IPS DF 4.7 (cell line): ENCODE measurements around the gene OR52E4.

ENCODE experiments used
- DNase-seq: peaks from one replicate; pipeline ENCODE4 v3.0.0-alpha.2; 2013; ENCODE audit warnings: low spot score; ENCODE audit errors: extremely low read depth

OR52E4 gene

DNA sequence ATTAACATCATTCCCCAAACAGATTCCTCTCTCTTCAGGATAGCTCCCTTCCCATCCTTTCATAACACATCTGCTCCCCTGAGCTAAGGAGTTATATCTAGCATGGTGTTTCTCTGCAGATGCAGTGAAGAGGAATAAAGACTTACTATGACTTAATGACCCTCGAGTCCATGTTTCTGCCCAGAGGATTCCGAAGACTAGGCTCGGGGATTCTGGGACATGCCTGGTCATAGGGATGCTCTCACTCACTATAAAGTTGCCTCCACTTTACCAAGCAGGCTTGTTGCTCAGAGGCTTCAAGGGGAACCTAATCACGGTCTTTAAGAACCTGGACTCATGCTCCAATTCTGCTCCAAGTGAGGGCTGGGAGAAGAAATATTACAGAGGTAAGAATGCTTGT, at the start of gene OR52E4:
TSS of gene OR52E4 (plus strand) at position 301 of the 400 bp plus-strand sequence. CDS start 3,664 bp downstream, outside the sequence.
- DNase-seq = no peak

DNA sequence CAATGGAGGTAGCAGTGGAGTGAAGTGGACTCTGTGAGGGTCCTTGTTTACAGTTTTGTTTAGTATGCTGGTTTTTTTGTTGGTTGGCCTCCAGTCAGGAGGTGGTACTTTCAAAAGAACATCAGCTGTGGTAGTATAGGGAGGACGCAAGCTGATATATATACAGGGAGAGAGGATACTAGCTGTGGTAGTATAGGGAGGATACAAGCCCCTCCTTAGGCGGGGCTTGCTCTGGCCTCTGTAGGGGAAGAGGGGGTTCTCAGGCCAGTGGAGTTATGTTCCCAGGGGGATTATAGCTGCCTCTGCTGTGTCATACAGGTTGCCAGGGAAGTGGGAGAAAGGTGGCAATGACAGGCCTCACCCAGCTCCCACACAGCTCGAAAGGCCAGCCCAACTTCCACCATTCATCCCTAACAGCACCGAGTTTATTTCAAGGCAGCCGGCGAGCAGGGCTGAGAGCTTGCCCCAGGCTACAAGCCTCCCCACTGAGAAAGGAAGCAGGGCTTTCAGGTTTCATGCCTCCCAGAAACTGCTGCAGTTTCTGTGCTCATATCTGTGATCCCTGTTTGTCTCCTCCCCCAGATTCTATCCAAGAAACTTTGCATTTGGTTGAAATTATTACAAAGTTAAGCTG, 49.1 kb upstream of the OR52E4 start:
- DNase-seq = peak; percentile 14

DNA sequence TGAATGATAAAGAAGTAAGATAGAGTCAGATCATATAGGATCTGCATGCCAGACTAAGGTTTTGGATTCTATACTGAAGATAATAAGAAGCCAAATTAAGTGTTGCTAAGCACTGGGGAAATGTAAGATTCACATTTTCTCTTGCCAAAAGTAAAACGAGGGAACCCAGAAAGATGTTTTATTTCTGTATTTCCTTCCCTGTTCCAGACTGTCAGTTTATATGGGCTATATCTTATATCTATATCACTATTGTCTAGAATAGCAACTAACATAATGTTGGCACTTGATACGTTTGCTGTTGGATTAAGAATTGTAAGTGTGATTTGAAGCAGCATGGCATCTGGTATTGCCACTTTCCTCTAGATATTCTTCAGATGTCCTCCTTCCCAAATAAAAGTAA, 47.0 kb upstream of the OR52E4 start:
- no peak for DNase-seq

GRCh38 chr11:5837695-5838094, 42.7 kb upstream of the OR52E4 start:
- no peak for DNase-seq

DNA sequence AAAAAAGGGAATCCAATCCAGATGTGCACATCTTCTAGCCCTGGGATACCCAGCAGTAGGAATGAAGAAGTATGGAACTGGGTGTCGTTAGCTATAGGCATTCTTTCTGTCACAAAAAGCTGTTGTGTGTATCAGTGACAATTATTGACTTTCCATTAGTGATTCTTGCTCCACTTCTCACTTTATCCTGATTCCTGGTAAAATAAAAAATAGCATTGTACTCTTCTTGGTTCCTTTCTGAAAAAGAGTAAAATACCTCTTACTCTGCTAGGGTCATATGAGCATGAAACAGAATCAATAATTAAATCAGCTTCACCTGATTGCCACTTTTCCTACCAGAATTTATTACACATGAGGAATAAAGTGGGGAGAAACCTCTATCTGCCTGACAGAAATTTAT, 38.6 kb upstream of the OR52E4 start, which contains the start of gene OR52E6:
TSS of gene OR52E6 (minus strand) at position 101 of the 400 bp plus-strand sequence. CDS start at position 101, 0 bp downstream.
- no peak for DNase-seq

DNA sequence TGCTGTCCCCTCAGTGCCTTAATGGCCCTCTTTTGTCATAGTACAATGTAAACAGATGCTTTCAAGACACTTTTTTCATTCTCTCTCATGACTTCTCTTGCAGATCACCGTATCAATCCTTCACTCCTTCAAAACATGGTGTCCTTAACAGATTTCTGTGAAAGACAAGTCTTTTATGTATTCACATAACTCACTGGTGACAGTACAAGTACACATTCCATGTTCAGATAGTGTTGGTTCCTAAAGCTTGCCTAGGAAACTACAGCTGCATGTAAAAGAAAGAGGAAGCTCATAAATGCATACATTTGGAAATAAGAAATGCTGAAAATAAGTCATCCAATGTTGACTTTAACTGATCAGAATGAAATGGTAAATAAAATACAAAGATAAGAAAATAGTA, 33.7 kb upstream of the OR52E4 start:
- DNase-seq = no peak

DNA sequence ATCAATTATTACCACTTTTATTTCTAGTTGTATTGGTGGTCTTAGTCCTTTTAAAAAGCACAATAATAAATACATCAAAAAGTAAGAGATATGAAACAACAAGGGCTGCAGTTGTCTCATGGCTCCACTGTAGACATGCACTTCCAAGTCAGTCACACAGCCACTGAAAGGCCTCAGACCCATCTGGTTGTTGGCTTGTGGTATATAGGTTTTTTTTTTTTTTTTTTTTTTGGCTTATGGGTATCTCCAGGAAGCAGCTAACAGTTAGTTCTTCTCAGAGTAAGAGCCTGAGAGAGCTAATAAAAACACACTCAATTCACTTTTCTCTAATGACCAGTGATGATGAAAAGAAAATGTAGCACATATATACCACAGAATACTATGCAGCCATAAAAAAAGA, 32.7 kb upstream of the OR52E4 start:
- DNase-seq = no peak

- no peak for DNase-seq
Observed at GRCh38 chr11:5851002-5851401, 29.4 kb upstream of the OR52E4 start.

- DNase-seq = no peak
Observed at GRCh38 chr11:5857590-5857989, 22.8 kb upstream of the OR52E4 start, which contains the start of gene OR52E8. OR52E8 (minus strand) TSS chr11:5857690; CDS start chr11:5857690, 0 bp downstream.

DNA sequence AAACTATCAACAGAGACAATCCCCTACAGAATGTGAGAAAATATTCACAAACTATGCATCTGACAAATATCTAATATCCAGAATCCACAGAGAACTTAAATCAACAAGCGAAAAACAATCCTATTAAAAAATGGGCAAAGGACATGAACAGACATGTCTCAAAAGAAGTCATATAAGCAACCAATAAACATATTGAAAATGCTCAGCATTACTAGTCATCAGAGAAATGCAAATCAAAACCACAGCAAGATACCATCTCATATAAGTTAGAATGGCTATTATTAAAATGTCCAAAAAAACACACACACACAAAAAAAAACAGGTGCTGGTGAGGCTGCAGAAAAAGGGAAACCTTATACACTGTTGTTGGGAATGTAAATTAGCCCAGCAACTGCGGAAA, 14.6 kb upstream of the OR52E4 start:
- no peak for DNase-seq

- DNase-seq = no peak
Observed at GRCh38 chr11:5878564-5878963, 1.9 kb upstream of the OR52E4 start.

- DNase-seq = no peak
Observed at GRCh38 chr11:5881756-5882155, 1.3 kb downstream of the OR52E4 start.

GRCh38 chr11:5887172-5887571, 6.7 kb downstream of the OR52E4 start:
- no peak for DNase-seq

GRCh38 chr11:5887661-5888060, 7.2 kb downstream of the OR52E4 start:
- DNase-seq = no peak

- DNase-seq = no peak
Observed at GRCh38 chr11:5891216-5891800, 10.9 kb downstream of the OR52E4 start.

- no peak for DNase-seq
Observed at GRCh38 chr11:5892908-5893307, 12.5 kb downstream of the OR52E4 start, which contains the start of gene OR52E5. OR52E5 (plus strand) TSS chr11:5893208; CDS start chr11:5900777, 7,569 bp downstream.

DNA sequence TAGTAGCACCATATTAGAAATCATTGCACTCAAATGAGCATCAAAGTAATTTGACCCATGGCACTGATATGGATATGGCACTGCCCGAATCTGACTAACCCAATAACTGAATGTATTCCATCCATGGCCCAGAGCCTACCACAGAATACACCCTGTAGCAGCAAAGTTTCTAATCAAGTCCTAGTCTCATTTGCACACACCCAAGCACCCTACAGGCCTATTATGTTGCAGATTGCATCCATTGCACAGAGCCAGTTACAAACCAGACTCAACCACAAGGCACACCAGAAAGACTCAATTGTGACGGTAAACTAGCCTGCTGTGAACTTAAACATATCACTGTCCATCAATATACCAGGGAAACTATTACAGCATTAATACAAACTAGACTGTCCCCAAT, 19.1 kb downstream of the OR52E4 start:
- DNase-seq = no peak

DNA sequence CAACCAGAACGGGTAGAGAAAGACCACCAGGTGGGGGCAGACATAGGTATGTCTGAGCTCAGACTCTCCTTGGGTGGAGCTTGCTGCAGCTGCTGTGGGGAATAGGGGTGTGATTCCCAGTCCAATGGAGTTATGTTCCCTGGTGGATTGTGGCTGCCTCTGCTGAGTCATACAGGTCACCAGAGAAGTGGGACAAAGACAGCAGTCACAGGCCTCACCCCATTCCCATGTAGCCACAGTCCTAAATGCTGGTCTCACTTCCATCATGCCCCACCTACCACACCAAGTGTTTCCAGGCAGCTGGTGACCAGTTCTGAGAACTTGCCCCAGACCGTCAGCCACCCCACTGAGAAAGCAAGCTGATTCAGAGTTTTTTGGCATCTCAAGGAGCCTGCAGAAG, 30.1 kb downstream of the OR52E4 start:
- DNase-seq = no peak

DNA sequence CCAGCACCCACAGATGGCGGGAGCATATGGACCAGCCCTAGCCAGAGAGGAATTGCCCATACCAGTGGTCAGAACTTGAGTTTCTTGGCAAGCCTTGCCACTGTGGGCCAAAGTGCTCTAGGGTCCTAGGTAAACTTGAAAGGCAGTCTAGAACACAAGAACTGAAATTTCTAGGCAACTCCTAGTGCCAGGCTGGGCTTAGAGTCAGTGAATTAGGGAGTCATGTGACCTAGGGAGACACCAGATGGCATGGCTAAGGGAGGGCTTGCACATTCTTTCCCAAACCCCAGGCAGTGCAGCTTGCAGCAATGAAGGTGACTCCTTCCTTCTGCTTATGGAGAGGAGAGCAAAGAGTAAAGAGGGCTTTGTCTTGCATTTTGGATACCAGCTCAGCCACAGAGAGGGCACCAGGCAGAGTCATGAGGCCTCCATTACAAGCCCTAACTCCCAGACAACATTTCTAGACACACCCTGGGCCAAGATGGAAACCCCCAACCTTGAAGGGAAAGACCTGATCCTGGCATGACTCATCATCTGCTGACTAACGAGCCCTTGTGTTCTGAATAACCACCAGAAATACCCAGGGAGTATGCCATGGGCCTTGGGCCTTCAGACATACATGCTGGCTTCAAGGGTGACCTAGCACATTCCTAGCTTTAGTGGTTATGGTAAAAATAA, 42.5 kb downstream of the OR52E4 start:
- no peak for DNase-seq

GRCh38 chr11:5923427-5923776, 43.0 kb downstream of the OR52E4 start:
- no peak for DNase-seq

DNA sequence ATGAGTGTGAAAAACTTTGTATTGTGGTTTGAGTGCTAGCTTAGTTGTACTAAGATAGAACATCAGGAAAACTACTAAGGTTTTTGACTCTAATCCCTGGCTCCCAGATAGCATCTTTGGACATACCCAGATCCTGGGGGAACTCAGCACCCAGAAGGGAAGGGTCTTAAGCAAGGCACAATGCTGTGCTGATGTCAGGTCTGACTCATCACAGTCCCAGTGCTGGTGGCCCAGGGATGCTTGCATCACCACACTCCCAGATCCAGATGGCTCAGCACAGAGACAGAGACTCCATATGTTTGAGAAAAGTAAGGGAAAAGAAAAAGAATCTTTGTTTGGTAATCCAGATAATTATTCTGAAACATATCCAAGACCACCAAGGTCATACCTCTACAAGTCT, 43.4 kb downstream of the OR52E4 start:
- no peak for DNase-seq

DNA sequence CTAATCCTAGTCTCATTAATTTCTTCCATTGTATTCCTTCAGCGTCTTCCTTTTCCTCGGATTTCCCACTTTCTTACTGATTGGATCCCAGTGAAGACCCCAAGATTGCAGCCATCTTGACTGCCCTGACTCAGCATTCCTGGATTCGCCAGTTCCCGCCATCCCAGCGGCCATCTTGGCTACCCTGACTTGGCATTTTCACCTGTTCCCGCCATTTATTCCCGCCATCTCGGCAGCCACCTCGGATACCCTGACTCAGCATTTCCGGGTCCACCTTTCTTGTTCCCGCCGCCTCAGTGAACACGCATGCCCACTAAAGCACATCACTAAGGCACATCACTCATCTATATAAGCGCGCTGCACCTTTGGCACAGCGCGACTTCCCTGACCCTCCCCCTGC, 47.8 kb downstream of the OR52E4 start:
- no peak for DNase-seq

- DNase-seq = no peak
Observed at GRCh38 chr11:5928811-5929210, 48.4 kb downstream of the OR52E4 start.
